HG02870 (cell line): Measurements from ENCODE around the gene PHLDA2.
"Not testable (repeated sequence)": the region's sequence is repeated elsewhere in the genome, so short reads cannot be mapped to it uniquely, and the experiment has no call there.

ENCODE experiments used
- ATAC-seq: cut with Tn5 transposase; IDR thresholded peaks from one replicate; pipeline ENCODE4 v1.9.1; 2021; ENCODE audit warnings: mild to moderate bottlenecking, moderate library complexity; ENCODE audit not compliant: unreplicated experiment

The PHLDA2 gene

GRCh38 chr11:2945031-2945756, 16.0 kb upstream of the PHLDA2 start:
- no peak for ATAC-seq

DNA sequence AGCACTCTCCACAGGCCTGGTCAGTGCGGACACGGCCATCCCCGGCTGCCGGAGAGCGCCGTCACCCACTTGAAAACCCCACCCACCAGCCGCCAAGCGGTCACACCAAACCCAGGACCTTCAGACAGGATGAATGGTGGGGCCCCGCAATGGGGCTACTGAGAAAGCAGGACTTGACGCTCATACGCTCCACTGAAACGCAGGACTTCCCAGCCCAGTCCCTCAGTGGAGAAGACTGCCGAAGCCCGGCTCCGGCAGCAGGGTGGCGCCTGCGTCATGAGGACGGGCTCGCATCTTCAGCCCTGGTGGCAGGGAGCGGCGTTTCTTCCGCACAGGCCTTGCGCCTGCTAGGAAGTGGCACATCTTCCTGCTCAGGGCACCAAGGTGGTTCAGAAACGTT, 15.3 kb upstream of the PHLDA2 start:
- no peak for ATAC-seq

DNA sequence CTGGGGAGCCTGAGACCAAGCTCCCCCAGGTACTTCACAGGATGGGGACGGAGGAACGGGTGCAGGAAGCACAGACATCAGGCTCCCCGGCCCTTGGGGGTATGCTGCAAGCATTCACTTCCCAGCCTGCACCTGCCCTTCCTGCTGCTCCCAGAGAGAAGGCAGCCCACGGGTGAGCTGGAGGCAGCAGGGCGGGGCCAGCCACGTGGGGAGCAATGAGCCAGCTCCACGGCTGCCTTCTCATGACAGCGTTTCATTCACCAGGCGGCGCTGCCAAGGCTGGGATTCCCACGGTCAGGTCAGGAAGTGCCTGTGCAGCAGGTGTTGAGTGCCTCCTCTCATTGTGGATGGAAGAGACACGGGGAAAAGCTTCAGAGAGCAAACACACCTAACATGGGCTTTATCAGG, 14.5 kb upstream of the PHLDA2 start:
- no peak for ATAC-seq

- ATAC-seq, result no peak
Observed at GRCh38 chr11:2942872-2943710, 13.9 kb upstream of the PHLDA2 start.

DNA sequence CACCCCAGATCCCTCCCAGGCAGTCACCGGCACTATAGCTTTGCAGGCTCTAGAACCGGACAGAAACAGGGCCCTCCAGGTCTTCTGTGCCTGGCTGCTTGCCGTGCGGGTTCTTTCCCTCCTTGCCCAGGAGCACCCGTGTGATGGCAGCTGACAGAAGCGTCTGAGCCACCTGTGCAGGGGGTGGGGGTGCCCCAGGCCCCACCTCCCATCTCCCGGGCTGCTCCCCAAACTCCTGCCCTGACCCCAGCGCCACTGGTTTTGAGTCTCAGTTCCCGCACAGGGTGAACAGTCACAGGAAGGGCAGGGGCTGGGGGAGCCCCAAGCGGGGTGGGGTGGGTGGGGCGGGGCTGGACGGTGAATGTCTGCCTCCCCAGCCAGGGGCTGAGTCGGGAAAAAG, 13.2 kb upstream of the PHLDA2 start:
- ATAC-seq, result no peak

DNA sequence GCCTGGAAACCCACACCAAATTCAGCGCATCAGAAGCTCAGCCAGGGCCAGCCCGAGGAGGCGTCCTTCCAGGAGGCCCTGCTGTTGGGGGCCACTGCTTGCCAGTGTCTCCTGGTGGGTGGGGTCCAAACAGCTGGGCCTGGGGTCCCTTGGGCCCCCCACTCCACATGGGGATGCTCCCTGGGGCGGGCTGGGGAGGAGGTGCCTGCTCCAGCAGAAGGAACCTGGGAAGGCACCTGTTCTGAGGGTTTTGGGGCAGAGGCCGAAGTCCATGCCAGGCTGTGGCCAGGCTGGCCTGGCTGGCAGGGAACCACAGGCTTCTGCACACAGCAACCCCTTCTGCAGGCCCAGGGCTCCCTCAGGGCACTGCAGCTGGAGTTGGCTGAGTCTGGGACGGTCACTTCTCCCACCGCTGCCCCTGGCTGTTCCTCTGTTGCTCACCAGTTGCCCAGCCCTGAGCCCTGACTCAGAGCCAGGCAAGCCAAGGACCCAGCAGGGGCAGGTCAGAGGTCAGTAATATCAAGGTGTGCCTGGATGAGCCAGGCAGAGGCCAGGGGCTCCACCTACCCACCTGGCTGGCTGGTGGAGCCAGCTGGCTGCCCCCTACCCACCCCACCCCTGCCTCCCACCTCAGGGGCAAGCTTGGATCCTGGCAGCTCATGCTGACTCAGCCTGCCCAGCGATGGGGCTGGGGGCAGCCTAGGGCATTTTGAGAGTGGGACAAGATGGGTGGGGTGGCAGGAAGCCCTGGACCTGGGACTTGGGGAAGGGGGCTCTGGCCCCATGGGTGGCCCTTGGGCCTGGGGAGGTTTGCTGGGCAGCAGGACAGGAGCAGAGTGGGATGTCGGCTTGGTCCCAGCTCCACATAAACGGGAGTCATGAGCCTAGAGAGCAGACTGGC, 12.0 kb upstream of the PHLDA2 start:
- ATAC-seq, result no peak

GRCh38 chr11:2940147-2940920, 11.1 kb upstream of the PHLDA2 start:
- no peak for ATAC-seq

GRCh38 chr11:2938458-2939418, 9.5 kb upstream of the PHLDA2 start:
- ATAC-seq, result not testable (repeated sequence)

- not testable (repeated sequence) for ATAC-seq
Observed at GRCh38 chr11:2937641-2938457, 8.6 kb upstream of the PHLDA2 start.

- no peak for ATAC-seq
Observed at GRCh38 chr11:2934611-2935239, 5.5 kb upstream of the PHLDA2 start.

DNA sequence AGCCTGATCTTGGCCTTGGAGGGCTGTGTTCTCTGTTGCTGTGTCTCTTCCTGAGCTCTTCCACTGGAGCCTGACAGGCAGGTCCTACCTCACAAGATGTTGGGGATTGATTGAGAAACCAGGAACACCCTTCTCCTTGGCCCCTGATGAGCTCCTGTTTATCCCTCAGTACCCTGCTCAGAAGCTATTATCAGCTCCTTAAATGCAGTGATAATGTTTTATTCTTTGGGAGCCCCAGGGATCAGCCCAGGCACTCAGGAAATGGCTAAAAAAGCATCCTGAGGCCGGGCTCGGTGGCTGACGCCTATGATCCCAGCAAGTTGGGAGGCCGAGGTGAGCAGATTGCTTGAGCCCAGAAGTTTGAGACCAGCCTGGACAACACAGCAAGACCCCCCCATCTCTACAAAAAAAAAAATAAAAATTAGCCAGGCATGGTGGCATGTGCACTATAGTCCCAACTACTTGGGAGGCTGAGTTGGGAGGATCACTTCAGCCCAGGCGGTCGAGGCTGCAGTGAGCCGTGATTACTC, 4.9 kb upstream of the PHLDA2 start:
- ATAC-seq, result no peak

DNA sequence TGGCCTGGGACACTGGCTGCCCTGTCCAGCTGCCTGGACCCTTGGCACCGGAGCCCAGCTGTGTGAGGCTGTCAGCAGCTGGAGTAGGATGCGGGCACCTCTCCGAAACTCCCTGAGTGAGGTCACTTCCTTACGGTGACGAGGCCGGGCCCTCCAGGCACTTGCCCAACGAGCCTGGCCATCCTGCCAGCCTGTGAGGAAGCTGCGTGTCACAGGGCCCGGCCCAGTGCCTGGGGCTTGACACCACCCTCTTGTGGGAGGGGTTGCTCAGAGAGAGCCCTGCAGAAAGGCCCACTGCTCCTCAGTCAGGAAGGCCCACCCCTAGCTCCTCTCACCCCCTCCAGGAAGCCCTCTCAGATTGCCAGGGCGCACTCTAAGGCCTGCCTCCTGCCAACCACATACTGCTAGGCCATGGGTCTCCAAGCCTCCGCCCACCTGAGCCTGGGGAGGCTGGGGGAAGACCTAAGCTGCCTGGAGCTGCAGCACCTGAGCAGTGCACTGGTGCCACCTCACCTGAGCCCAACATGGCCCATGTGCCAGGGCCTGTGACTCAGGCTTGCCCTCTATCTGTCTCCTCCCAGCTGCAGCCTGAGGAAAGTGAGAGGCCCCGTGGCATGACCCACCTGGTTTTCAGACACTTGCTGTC, 4.3 kb upstream of the PHLDA2 start:
- no peak for ATAC-seq

DNA sequence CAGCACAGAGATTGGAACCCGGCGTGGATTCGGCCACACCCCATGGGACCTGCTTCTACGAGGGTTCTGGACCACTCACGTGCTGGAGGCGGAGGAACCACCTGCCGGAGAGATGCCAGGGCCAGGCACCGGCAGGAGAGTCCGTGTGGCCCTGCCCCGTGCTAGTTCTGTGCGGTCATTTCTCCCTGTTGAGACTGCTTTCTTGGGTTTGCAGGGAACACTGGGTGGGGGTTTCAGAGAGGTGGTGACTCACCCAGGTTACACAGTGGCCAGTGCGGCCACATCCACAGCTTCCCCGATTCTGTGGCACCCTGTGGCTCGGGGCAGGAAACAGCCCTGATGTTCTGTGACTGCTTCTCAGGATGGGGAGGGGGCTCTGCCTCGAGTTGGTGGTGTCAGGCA, 3.6 kb upstream of the PHLDA2 start:
- ATAC-seq, result no peak

GRCh38 chr11:2931771-2932738, 2.8 kb upstream of the PHLDA2 start:
- ATAC-seq, result no peak

DNA sequence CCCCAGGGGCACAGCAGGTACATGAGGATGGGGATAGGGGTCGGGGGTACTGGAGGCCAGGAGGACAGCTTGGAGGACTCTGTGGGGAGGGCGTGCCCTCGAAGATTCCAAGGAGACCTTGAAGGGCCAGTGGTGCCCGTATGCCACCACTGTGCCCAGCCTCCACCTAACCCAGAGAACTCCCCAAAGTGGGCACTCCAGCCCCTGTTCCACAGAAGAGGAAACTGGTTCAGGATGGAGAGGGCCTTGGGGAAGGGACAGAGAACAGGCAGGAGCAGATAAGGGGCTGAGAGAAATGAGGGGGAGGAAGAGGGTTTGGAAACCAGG, 2.2 kb upstream of the PHLDA2 start:
- no peak for ATAC-seq

GRCh38 chr11:2930704-2931419, 1.6 kb upstream of the PHLDA2 start:
- no peak for ATAC-seq
